ENCODE measurements around the gene TMC7. TPM values are rescaled to one million over a fixed set of nuclear protein-coding genes. Genes with fewer than 3 reads are reported as not detected.
A peak's percentile ranks its signal among the peaks of the same experiment; 100 is the strongest.
"Not testable (repeated sequence)": the region's sequence is repeated elsewhere in the genome, so short reads cannot be mapped to it uniquely, and the experiment has no call there.

Gene TMC7
- not detected for total RNA-seq

DNA sequence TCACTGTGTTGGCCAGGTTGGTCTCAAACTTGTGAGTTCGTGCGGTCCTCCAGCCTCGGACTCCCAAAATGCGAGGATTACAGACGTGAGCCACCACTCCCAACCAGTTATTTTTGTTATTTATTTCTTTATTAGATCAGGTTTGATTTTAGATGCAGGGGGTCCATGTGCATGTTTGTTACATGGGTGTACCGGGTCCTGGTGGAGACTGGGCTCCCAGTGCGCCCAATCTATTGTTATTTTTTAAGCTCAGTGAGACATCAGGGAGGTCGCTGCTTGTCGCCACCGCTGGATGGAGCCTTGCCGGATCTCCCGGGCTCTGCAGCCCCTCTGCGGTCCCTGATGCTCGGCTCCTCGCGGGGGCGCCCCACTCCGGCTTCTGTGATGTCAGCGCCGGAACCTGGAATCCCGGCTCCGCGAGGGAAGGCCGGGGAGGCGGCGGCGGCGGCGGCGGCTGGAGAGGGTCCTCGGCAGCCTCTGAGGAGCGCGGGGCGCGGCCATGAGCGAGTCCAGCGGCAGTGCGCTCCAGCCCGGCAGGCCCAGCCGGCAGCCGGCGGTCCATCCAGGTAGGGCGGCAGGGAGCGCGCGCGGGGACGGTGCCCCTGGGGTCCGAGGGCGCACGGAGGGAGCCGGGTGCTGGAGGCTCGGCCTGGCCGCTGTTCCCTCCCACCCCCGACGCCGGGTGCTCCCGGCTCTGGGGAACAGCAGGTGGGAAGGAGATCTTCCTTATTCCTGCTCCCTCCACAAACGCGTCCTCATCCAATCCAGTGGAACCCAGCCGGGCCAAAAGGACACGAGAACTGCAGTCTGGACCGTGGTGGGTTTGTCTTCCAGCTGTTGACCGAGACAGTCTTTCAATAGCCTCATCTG lies at the start of gene TMC7:
TMC7 (plus strand) TSS at position 370 of the 870 bp plus-strand sequence; CDS start at position 500, 130 bp downstream.
- no peak within 1 kb of the TSS for H3K27ac Mint-ChIP-seq
- H3K4me3 Mint-ChIP-seq: peak within 1 kb of the TSS; percentile 56
- ATAC-seq (ENCODE audit: low read depth) (peak; percentile 60), DNase-seq (peak; percentile 52)
- H3K4me1 Mint-ChIP-seq: peaks cover 3% of the 10 kb centered on the region
- H3K27me3 Mint-ChIP-seq: peaks cover 36% of the 10 kb centered on the region
- no peaks in the 10 kb centered on the region for H3K9me3 Mint-ChIP-seq
- POLR2A ChIA-PET: no interaction called here
- no peaks in the 10 kb centered on the region for H3K36me3 Mint-ChIP-seq

DNA sequence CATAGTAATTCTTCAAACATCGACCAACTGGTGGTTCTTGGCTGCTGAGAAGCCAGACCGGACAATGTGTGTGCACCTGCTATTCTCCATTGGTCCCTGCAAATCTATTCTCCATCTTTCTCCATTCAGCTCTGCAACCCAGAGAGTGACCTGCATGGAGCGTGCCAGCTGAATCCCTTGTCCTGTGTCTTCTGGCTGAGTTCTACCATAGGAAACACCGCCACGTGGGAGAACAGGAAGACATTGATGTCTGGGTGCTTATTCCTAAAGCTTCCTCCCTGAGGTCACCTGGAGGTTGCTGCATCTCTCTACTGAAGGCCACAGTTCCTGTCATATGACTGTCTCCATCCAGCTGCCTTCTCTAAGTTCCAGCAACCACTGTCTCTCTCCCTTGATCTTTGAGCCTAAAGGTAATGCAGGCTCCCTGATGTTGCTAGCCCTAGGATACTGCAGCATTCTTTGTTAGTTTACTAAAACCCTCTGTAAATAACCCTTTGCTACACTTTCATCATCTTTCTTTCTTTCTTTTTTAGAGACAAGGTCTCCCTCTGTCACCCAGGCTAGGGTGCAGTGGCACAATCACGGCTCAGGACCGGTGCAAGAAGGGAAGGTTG lies 46.9 kb upstream of the TMC7 start:
- no peak overlapping the region for H3K4me3 Mint-ChIP-seq
- POLR2A ChIA-PET: no interaction called here
- H3K4me1 Mint-ChIP-seq: peaks cover 10% of the 10 kb centered on the region
- no peaks in the 10 kb centered on the region for H3K9me3 Mint-ChIP-seq
- no peak for DNase-seq
- H3K36me3 Mint-ChIP-seq: peaks cover 1% of the 10 kb centered on the region
- peaks cover 8% of the 10 kb centered on the region for H3K27me3 Mint-ChIP-seq
- no peak overlapping the region for H3K27ac Mint-ChIP-seq
- ATAC-seq (ENCODE audit: low read depth): peak; percentile 47

DNA sequence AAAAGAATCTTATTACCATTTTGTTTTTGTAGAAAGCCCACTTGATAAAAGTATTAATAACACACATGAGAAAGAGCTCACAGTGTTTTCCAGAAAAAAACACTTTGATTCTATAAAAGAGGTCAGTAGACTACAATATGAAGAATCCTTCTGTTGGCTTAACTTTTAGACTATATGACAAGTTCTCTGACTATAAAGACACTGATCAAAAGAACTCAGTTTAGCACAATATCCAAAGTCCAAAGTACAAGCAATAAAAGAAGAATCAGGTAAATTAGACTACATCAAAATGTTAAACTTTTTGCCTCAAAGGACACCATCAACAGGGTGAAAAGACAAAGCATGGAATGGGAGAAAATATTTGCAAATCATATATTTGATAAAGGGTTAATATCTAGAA lies 46.3 kb upstream of the TMC7 start:
- Mint-ChIP-seq H3K36me3 (peaks cover 1% of the 10 kb centered on the region), H3K27me3 (peaks cover 8% of the 10 kb centered on the region), H3K27ac (no peak overlapping the region), H3K4me3 (no peak overlapping the region), H3K9me3 (no peaks in the 10 kb centered on the region), H3K4me1 (peaks cover 10% of the 10 kb centered on the region)
- ATAC-seq (ENCODE audit: low read depth) (no peak), DNase-seq (no peak)
- POLR2A ChIA-PET: interaction anchor here (1.3 kb wide), 1 partner anchor 136 kb away, joined by 3 read pairs; the partner anchor contains the start of gene ARL6IP1

DNA sequence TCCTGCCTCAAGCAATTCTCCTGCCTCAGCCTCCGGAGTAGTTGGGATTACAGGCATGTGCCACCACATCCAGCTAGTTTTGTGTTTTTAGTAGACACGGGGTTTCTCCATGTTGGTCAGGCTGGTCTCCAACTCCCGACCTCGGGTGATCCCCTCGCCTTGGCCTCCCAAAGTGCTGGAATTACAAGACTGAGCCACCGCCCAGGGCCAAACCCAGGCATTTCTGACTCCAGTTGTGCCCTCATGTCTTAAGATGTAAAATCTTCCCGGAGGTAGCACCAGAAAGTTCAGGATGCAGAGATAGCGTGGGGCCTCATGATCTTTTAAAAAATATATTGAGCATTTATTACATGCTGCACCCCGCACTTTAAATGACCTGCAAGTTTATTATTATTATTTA lies 44.7 kb upstream of the TMC7 start:
- H3K9me3 Mint-ChIP-seq: no peaks in the 10 kb centered on the region

DNA sequence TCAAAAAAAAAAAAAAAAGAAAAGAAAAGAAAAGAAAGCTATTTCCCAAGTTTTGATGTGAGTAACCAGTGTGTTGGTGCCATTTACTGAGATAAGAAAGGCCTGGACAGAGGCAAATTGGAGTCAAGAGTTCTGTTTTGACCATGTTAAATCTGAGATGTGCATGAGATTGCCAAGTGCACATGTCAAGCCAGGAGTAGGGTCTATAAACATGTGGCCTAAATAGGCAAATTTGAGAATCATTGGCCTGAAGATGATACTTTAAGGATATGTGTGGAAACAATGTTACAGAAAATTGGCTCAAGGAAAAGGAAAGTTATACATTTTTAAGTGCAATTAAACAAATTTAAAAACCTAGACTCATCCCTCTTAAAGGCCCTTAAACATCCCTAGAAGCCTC lies 42.3 kb upstream of the TMC7 start:
- H3K9me3 Mint-ChIP-seq: no peaks in the 10 kb centered on the region
- ATAC-seq (ENCODE audit: low read depth): no peak
- H3K4me1 Mint-ChIP-seq: peaks cover 16% of the 10 kb centered on the region
- H3K36me3 Mint-ChIP-seq: peaks cover 1% of the 10 kb centered on the region
- H3K4me3 Mint-ChIP-seq: no peak overlapping the region
- no peak for DNase-seq
- no peaks in the 10 kb centered on the region for H3K27me3 Mint-ChIP-seq
- POLR2A ChIA-PET: no interaction called here
- no peak overlapping the region for H3K27ac Mint-ChIP-seq

More for the DNA sequence above, 44.7 kb upstream of the TMC7 start:
- DNase-seq (no peak), ATAC-seq (ENCODE audit: low read depth) (no peak)
- H3K36me3 Mint-ChIP-seq: peaks cover 1% of the 10 kb centered on the region
- peaks cover 10% of the 10 kb centered on the region for H3K4me1 Mint-ChIP-seq
- POLR2A ChIA-PET: interaction anchor here (1.3 kb wide), 1 partner anchor 137 kb away, joined by 3 read pairs; the partner anchor contains the start of gene ARL6IP1
- H3K4me3 Mint-ChIP-seq: no peak overlapping the region
- H3K27me3 Mint-ChIP-seq: no peaks in the 10 kb centered on the region
- no peak overlapping the region for H3K27ac Mint-ChIP-seq

DNA sequence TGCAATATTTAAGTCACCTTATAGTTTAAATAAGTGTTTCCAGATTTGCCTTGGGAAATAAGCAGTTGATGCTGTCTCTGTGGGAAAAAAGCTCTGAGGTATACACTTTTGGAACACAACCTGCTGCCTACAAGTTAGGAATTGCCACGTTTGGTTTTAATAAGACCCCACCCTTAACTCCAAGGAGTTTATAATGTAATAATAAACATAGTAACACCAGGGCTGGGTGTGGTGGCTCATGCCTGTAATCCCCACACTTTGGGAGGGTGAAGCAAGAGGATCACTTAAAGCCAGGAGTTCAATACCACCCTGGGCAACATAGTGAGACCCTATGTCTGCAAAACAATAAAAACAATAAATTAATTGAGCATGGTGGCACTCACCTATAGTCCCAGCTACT lies 41.7 kb upstream of the TMC7 start:
- Mint-ChIP-seq H3K36me3 (no peaks in the 10 kb centered on the region), H3K9me3 (no peaks in the 10 kb centered on the region), H3K4me3 (no peak overlapping the region), H3K27me3 (no peaks in the 10 kb centered on the region), H3K4me1 (peaks cover 12% of the 10 kb centered on the region), H3K27ac (no peak overlapping the region)
- no peak for DNase-seq
- POLR2A ChIA-PET: no interaction called here
- ATAC-seq (ENCODE audit: low read depth): no peak

DNA sequence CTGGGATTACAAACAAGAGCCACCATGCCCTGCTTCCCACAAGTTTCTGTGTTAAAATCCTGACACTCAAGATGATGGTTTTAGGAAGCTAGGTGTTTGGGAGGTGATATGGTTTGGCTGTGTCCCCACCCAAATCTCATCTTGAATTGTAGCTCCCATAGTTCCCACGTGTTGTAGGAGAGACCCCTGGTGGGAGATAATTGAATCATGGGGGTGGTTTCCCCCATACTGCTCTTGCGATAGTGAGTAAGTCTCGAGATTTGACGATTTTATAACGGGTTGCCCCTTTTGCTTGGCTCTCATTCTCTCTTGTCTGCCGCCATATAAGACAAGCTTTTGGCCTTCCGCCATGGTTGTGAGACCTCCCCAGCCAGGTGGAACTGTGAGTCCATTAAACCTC lies 40.3 kb upstream of the TMC7 start:
- H3K4me1 Mint-ChIP-seq: peaks cover 8% of the 10 kb centered on the region
- no peaks in the 10 kb centered on the region for H3K36me3 Mint-ChIP-seq
- ATAC-seq (ENCODE audit: low read depth): no peak
- DNase-seq: no peak
- H3K9me3 Mint-ChIP-seq: no peaks in the 10 kb centered on the region
- no peak overlapping the region for H3K27ac Mint-ChIP-seq
- no peaks in the 10 kb centered on the region for H3K27me3 Mint-ChIP-seq
- POLR2A ChIA-PET: no interaction called here
- no peak overlapping the region for H3K4me3 Mint-ChIP-seq

DNA sequence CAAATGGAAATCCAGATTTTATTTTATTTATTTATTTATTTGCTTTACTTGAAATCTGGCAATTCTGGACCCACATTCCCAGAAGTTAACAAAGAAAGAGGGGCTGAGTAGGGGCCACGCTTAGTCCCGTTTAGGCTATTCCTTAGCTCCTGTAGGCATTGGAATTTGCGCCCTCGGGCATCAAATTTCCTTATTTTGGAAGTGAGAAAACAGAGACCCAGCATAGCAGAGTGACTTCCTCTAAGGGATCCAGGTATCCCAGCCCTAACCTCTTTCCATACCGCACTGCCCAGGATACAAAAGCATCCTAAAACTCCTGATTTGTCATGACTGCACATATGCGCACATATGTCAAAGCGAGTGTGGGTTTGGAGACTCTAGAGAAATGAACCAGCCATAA lies 38.5 kb upstream of the TMC7 start:
- POLR2A ChIA-PET: interaction anchor here (1.2 kb wide), 1 partner anchor 144 kb away, joined by 3 read pairs; no protein-coding TSS in a partner anchor
- no peak overlapping the region for H3K27ac Mint-ChIP-seq

DNA sequence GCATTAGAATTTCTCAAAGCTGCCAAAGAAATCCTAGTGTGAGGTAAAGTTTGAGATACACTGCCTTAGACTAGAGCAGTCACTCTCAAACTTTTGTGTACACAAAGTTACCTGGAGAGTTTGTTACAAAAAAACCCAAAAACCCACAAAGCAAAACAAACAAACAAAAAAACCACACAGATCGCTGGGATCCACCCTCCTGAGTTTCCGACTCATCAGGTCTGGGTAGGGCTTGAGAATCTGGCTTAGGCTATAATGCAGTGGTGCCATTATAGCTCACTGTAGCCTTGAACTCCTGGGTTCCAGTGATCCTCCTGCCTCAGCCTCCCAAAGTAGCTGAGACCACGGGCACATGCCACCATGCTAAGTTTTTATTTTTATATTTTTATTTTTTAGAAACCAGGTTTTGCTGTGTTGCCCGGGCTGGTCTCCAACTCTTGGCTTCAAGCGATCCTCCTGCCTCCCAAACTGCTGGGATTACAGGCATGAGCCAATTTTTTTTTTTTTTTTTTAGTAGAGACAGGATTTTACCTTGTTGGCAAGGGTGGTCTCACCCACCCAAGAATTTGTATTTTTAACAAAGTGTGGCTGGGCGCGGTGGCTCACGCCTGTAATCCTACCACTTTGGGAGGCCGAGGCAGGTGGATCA lies 35.2 kb upstream of the TMC7 start:
- POLR2A ChIA-PET: no interaction called here
- H3K9me3 Mint-ChIP-seq: no peaks in the 10 kb centered on the region
- no peak for DNase-seq
- no peak for ATAC-seq (ENCODE audit: low read depth)
- no peaks in the 10 kb centered on the region for H3K36me3 Mint-ChIP-seq
- peaks cover 2% of the 10 kb centered on the region for H3K27me3 Mint-ChIP-seq
- no peak overlapping the region for H3K27ac Mint-ChIP-seq
- H3K4me1 Mint-ChIP-seq: peaks cover 15% of the 10 kb centered on the region
- H3K4me3 Mint-ChIP-seq: no peak overlapping the region

More for the DNA sequence above, 38.5 kb upstream of the TMC7 start:
- peaks cover 9% of the 10 kb centered on the region for H3K4me1 Mint-ChIP-seq
- H3K36me3 Mint-ChIP-seq: no peaks in the 10 kb centered on the region
- no peaks in the 10 kb centered on the region for H3K9me3 Mint-ChIP-seq
- ATAC-seq (ENCODE audit: low read depth) (no peak), DNase-seq (no peak)
- H3K27me3 Mint-ChIP-seq: no peaks in the 10 kb centered on the region
- no peak overlapping the region for H3K4me3 Mint-ChIP-seq

DNA sequence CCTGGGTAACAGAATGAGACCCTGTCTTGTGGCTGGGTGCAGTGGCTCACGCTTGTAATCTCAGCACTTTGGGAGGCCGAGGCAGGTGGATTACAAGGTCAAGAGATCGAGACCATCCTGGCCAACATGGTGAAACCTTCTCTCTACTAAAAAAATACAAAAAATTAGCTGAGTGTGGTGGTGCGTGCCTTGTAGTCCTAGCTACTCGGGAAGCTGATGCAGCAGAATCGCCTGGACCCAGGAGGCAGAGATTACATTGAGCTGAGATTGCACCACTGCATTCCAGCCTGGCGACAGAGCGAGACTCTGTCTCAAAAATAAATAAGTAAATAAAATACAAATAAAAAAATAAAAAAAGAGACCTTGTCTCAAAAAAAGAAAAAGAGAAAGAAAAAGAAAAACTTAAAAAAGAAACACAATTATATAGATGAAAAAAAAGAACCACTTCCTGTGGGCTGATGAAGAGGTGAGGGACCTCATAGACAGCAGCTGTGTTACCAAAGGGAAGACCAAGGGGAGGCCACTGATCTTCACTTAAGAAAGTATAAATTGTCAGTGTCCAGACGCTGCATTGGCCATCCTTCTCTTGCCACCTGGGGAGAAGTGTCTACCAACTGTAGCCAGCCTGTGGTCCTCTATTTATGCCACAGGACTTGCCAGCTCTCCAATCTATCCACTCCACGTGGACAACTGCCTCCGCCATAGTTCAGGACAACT lies 33.1 kb upstream of the TMC7 start:
- Mint-ChIP-seq H3K4me3 (no peak overlapping the region), H3K9me3 (no peaks in the 10 kb centered on the region), H3K4me1 (peaks cover 15% of the 10 kb centered on the region), H3K36me3 (no peaks in the 10 kb centered on the region), H3K27me3 (peaks cover 2% of the 10 kb centered on the region), H3K27ac (peak overlapping the region; percentile 67)
- DNase-seq (no peak), ATAC-seq (ENCODE audit: low read depth) (peak; percentile 75)
- POLR2A ChIA-PET: no interaction called here

DNA sequence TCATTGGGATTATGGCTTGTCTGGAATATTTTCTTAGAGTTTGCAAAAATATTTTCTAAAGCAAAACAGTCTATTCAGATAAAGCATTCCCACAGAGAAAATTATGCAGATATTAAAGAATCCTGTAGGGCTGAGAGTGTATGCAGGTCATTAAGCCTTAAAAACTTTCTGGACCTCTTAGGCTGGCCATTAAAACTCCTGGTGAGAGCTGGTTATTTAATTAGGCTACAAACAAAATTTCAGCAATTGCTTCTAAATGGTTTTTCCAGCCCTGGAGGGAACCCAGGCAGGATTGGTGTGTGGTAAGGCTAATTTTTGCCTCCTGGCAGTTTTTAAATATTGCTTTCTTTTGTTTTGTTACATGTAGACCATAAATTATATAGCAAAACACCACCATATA lies 30.2 kb upstream of the TMC7 start:
- H3K9me3 Mint-ChIP-seq: no peaks in the 10 kb centered on the region
- POLR2A ChIA-PET: no interaction called here
- H3K4me1 Mint-ChIP-seq: peaks cover 6% of the 10 kb centered on the region
- no peaks in the 10 kb centered on the region for H3K36me3 Mint-ChIP-seq
- H3K27me3 Mint-ChIP-seq: peaks cover 16% of the 10 kb centered on the region
- H3K4me3 Mint-ChIP-seq: no peak overlapping the region
- DNase-seq (no peak), ATAC-seq (ENCODE audit: low read depth) (no peak)
- no peak overlapping the region for H3K27ac Mint-ChIP-seq

DNA sequence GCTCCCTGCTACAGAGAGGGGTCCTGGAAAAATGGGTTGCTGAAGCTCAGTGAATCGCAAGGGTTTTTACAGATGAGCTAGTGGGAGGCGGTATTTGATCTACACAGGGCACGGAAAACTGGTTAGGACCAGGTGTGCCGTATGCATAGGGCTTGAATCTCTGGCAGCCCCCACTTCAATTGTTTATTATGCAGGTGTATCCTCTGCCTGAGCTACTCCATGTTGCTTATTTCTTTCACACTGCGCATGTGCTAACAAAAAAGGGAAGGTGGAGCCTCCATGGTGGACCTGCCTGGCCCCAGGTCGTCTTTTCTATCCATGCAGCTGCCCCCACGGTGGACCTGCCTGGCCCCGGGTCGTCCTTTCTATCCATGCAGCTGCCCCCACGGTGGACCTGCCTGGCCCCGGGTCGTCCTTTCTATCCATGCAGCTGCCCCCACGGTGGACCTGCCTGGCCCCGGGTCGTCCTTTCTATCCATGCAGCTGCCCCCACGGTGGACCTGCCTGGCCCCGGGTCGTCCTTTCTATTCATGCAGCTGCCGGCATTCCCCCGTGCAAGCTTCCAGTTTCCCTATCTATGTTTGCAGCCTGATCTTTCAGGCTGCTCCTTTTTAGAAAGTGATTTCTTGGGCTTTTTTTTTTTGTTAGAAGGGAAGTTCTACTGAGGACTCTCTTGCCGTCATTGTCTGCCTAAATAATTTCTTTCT lies 27.7 kb upstream of the TMC7 start:
- DNase-seq; ATAC-seq (ENCODE audit: low read depth); POLR2A ChIA-PET; H3K4me1 Mint-ChIP-seq; H3K36me3 Mint-ChIP-seq; H3K27ac Mint-ChIP-seq; H3K9me3 Mint-ChIP-seq; H3K4me3 Mint-ChIP-seq: not testable (repeated sequence)
- H3K27me3 Mint-ChIP-seq: peaks cover 16% of the 10 kb centered on the region
